Measurements from ENCODE around the gene C4orf46.

GRCh38 chr4:158624889-158625478, 46.7 kb downstream of the C4orf46 start:
- peak; percentile 38 for TF ChIP-seq CTCF (IDR thresholded peaks at IDR 0.05; ENCODE audit: low read depth, low read length)
- no peak for TF ChIP-seq POLR2A (IDR thresholded peaks at IDR 0.05; ENCODE audit: extremely low read depth, insufficient read length)
- TF ChIP-seq MYC (IDR thresholded peaks at IDR 0.05; ENCODE audit: low read depth, low read length), result no peak
- TF ChIP-seq MAX (IDR thresholded peaks at IDR 0.05; ENCODE audit: low read depth, low read length), result no peak

Data from NB4 (cell line).